NCI-H146 (cell line): Measurements from ENCODE around the gene PTGER2.
A peak's percentile ranks its signal among the peaks of the same experiment; 100 is the strongest.

Experiments used
- DNase-seq: peaks from one replicate; lab custom pipeline; 2025; lab: John Stamatoyannopoulos, UW

The PTGER2 gene

GRCh38 chr14:52342849-52343596 is 28.9 kb downstream of the PTGER2 start:
- no peak for DNase-seq

DNA sequence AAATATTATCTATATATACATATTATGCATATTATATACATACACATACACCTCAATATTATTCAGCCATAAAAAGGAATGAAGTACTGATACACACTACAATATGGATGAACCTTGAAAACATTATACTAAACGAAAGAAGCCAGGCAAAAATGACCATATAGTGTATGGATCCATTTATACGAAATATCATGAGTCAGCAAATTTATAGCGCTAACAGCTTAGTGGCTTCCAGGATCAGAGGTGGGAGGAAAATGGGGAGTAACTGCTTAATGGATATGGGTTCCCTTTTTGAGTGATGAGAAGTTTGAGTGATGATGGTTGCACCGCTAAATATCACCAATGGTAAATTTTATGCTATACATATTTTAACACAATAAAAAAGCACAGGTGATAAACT is 32.7 kb downstream of the PTGER2 start:
- no peak for DNase-seq

DNA sequence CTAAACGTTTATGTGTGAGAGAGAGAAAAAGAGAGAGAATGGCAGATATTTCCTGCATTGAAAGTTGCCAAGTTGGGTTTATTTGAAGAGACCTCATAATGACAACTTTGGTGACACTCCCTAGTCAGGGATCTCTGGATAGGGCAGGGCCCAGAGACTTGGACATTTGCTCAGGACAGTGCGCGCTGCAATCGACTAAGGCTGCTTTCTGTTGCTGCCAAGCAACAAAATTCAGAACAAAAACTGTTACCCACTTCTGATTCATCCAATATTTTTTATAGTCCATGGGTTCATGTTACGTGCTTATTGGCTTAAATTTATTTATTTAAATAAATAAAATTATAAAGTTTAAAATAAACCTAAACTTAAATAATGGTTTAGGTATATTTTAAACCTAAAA is 34.2 kb downstream of the PTGER2 start:
- no peak for DNase-seq

GRCh38 chr14:52348776-52349175 is 34.7 kb downstream of the PTGER2 start:
- no peak for DNase-seq

DNA sequence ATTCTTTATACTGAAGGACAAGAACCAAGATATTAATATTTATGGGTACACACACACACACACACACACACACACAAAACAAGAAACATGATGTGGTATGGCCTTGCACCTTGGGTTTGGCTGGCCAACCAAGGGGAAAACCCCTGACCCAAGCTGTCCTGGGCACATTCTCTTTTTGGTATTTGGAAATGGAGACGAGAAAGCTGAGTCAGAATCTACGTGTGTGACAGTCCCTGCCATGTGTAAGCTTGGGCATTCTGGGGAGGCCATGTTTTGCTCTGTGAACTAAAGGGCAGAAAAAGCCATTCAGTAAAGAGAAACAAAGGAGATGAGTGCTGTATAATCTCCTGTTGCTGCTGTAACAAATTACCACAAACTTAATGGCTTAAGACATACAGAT is 35.6 kb downstream of the PTGER2 start:
- DNase-seq = no peak

- no peak for DNase-seq
Measured at GRCh38 chr14:52350445-52350844, 36.3 kb downstream of the PTGER2 start.

DNA sequence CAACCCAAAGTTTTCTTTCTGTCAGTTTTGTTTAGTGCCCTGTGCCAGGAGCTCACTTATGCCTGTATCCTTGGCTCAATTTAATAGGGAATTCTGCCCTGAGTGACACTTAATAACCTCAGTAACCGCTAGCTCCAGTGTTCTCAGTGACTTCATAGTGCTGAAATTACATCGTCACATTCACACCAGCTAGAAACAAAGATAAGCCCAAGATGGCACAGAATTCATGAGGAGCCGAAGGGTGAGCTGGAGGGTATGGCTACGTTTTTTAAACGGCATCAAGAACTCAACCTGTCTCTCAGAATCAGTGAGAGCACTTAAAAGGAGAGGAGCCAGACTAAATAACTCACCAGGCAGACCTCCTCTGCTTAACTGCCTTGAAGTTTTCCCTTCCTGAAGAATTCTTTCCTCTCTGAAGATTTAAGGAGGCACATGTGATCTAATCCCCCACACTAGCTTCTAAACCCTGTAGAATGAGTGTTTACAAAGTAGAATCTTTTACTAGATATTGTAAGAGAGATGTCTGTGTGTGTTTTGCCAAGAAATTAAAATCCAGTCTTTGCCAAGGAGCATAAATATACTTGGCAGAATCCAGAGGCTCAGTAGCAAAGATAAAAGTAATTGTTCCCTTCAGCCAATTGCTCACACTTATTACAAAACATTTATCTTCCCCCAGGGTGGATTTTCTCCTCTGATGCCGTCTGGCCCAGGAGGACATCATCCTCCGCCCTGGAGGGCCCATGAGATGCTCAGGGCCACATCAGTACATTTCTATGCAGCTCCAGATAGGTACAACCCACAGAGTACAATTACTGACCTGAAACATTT is 37.3 kb downstream of the PTGER2 start:
- DNase-seq = no peak

DNA sequence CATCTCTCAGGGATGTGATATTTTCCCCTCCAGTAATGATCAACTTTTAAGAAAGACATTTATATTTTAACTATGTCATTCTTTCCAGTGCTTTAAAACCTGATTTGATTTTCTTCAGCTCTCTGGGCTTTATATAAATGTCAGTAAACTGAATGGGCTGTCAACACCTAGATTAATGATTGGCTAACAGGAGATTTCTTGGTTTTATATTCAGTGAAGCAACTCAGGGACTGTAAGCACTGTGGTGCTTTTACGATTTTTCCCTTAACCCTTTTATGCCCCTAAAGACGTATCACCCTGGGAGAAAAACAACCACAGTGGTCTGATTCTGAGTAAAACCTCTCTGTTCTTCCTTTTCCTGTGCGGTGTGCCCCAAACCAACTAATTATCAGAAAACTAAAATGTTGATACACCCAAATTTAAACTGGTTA is 38.0 kb downstream of the PTGER2 start:
- no peak for DNase-seq

DNA sequence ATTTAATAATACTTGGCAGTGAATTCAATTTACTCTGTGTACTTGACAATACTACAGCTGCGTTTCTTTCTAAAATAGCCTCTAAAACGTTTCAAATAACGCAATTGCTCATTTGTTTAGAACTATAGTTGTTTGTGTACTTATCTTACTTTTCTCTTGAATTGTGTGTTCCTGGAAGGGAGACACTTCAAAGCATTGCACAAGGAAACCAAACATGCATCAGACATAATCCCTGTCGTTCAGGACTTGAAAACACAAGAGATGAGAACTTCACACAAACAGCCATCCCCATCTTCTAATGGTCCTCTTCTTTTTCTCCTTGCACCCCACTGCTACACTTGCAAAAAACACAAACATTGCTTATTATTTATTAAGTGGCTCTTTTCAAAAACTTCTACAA is 38.5 kb downstream of the PTGER2 start:
- no peak for DNase-seq

DNA sequence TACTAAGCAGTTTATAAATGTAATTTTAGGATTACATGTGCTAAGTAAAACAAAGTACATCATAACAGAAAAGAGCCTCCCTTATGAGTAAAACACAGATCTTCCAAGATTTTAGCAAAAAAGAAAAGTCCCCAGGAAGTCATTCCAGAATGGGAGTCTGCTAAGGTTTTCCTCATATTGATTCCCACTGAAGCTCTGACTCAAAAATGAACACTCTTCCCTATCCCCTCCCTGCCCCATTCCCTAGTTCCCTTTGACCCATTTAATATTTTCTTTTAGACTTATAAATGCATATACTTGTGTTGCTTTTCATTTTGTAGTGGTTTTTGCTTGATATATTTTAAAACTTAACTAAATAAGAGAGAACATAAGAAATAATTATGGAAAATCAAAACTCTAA is 40.1 kb downstream of the PTGER2 start:
- no peak for DNase-seq

GRCh38 chr14:52355016-52355431 is 40.9 kb downstream of the PTGER2 start:
- no peak for DNase-seq

DNA sequence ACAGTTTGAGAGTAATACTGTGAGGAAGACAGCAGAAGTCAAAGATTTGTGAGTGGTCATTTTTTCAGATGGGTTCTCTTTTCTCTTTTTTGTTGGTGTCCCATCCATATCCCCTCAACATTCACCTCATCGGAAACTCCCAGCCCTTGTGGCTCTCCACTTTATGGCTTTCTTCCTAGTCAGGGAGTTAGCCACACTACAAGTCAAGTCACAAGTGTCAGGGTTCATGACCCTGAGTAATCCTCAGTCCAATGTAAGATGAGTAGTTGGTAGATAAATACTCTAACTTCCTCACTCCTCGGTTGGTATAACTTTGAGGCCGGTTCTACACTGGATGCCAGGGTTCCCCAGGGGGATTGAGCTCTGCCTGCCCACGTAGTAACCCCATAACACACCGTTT is 41.4 kb downstream of the PTGER2 start:
- no peak for DNase-seq

DNA sequence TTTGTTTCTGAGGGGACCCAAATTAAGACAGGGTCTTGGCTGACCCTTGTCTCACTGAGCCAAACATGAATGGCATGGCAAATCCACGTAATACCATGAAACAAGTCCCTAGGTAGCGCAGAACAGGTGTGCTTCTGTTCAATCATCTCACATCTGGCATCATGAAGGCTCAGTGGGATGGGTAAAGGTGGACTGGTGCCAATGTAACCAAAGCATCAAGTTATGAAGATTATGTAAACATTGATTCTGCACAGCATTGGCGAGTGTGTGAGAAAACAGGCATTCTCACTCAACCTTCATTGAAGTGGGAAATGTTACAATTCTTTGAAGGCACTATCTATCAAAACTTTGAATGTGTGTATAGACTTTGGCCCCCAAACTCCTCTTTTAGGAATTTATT is 41.9 kb downstream of the PTGER2 start:
- peak; percentile 3 for DNase-seq

- no peak for DNase-seq
Measured at GRCh38 chr14:52360831-52361230, 46.7 kb downstream of the PTGER2 start.

DNA sequence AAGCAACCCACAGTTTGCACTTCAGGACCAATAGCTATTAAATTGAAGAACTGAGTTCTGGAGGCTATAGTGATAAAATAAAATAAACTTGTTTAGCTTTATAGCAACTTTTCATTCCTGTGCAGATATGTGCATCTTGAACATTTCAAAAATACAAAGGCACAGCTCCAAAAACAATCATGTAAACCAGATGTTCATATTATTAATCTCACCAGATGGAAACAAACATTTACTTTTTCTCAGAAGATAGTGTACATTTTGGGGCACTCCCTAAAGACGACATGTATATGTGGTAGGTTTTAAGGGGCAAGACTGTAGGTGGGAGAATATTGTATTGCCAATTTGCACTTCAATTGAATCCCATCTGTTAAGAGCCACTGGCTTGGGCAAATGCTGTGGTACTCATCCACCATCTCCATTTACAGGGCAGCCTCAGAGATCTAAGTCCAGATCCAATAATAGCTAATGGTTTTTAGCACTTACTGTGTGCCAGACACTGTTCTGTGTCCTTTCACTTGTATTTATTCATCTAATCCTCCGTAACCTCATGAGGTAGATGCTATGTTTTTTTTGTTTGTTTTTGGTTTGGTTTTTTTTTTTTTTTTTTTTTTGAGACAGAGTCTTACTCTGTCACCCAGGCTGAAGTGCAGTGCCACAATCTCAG is 49.1 kb downstream of the PTGER2 start:
- DNase-seq = no peak

GRCh38 chr14:52363961-52364360 is 49.8 kb downstream of the PTGER2 start:
- no peak for DNase-seq

DNA sequence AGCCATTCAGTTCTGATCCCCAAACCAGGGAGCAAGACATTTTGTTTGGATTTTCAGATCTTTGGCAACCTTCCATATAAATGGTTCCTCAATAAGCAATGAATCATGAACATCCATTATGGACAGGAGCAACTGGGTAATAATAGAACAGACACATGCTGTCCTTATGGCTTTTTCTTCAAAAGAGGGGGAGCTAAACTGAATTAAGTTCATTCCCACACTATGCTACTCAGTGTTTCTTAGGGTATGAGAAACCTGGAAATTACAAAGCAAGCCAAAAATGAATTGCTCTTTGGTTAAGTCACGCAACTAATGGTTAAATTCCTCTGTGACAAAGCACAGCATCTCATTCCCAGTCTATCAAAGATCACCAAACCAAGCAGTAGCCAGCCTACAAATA is 51.0 kb downstream of the PTGER2 start:
- DNase-seq = no peak

- no peak for DNase-seq
Measured at GRCh38 chr14:52366796-52367315, 52.7 kb downstream of the PTGER2 start.

- no peak for DNase-seq
Measured at GRCh38 chr14:52369305-52369801, 55.2 kb downstream of the PTGER2 start.

DNA sequence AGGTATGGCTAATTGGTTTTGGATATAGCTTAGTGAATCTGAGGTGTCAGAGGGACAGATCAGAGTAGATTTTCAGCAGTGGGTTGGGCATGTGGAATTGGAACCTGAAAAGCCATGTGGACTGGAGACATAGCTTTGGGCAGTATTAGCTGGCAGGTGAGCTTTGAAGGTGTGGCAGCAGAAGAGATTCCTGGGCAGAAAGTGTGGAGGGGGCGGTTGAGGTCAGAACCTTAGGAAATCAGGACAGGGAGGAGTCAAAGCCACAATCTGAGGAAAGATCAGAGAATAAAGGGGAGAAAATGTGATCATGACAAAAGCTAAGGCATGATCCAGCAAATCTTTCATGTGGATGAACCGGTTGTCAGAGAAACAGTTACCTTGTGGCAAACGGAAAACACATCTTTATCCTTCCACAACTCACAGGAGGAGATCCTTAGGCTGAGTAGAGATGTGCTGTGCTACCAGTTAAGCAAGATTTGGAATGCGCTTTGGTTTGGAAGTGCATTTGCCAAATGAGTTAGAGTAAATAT is 56.4 kb downstream of the PTGER2 start:
- no peak for DNase-seq

DNA sequence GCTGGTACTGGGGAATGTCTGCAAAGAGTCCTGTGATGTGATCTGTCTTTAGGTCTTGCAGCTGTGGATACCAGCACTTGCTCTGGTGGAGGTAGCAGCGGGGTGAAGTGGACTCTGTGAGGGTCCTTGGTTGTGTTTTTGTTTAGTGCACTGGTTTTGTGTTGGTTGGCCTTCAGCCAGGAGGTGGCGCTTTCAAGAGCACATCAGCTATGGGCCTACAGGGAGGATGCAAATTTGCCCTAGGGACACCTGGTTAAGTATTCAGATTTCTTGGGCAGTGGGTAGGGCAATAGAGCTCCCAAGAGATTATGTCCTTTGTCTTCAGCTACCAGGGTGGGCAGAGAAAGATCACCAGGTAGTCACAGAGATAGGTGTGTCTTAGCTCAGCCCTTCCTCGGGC is 63.8 kb downstream of the PTGER2 start:
- no peak for DNase-seq
